Parathyroid adenoma (tissue), 2 donors: ENCODE results near the gene C20orf173.

Source experiments
- H2AFZ ChIP-seq: fragments of 300-600 bp; sonication (generic); one replicate; pipeline ENCODE4 v1.7.0; 2017; ENCODE audit warnings: antibody characterized with exemption, mild to moderate bottlenecking
- H3K27ac ChIP-seq: fragments of 300-600 bp; sonication (generic); one replicate; pipeline ENCODE4 v1.7.0; 2017
- H3K27me3 ChIP-seq: fragments of 300-600 bp; sonication (generic); one replicate; pipeline ENCODE4 v1.7.0; 2017; ENCODE audit warnings: low read length; ENCODE audit not compliant: control insufficient read depth, insufficient read depth
- H3K36me3 ChIP-seq: fragments of 300-600 bp; sonication (generic); one replicate; pipeline ENCODE4 v1.7.0; 2017; ENCODE audit warnings: low read length; ENCODE audit not compliant: control insufficient read depth, insufficient read depth
- H3K4me1 ChIP-seq: fragments of 300-600 bp; sonication (generic); one replicate; pipeline ENCODE4 v1.7.0; 2017; ENCODE audit warnings: control low read depth
- H3K4me2 ChIP-seq: fragments of 300-600 bp; sonication (generic); one replicate; pipeline ENCODE4 v1.7.0; 2017; ENCODE audit warnings: low read length
- H3K4me3 ChIP-seq: fragments of 300-600 bp; sonication (generic); one replicate; pipeline ENCODE4 v1.7.0; 2017; ENCODE audit warnings: low read depth, low read length
- H3K79me2 ChIP-seq: fragments of 300-600 bp; sonication (generic); one replicate; pipeline ENCODE4 v1.7.0; 2017; ENCODE audit warnings: control low read depth
- H3K9ac ChIP-seq: fragments of 300-600 bp; sonication (generic); one replicate; pipeline ENCODE4 v1.7.0; 2017; ENCODE audit warnings: mild to moderate bottlenecking
- H3K9me3 ChIP-seq: fragments of 300-600 bp; sonication (generic); one replicate; pipeline ENCODE4 v1.7.0; 2017; ENCODE audit warnings: low read length; ENCODE audit not compliant: control insufficient read depth
- CTCF ChIP-seq: fragments of 300-600 bp; sonication (generic); IDR thresholded peaks from one replicate; pipeline ENCODE4 v1.7.0; 2017; ENCODE audit warnings: antibody characterized with exemption, mild to moderate bottlenecking
- donor health status: primary hyperparathyroidism.

The C20orf173 gene

DNA sequence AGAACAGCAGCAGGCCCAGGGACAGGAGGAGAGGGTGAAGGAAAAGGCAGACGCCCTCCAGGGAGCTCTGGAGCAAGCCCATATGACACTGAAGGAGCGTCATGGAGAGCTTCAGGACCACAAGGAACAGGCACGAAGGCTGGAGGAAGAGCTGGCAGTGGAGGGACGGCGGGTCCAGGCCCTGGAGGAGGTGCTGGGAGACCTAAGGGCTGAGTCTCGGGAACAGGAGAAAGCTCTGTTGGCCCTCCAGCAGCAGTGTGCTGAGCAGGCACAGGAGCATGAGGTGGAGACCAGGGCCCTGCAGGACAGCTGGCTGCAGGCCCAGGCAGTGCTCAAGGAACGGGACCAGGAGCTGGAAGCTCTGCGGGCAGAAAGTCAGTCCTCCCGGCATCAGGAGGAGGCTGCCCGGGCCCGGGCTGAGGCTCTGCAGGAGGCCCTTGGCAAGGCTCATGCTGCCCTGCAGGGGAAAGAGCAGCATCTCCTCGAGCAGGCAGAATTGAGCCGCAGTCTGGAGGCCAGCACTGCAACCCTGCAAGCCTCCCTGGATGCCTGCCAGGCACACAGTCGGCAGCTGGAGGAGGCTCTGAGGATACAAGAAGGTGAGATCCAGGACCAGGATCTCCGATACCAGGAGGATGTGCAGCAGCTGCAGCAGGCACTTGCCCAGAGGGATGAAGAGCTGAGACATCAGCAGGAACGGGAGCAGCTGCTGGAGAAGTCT, 25.5 kb downstream of the C20orf173 start:
- Histone ChIP-seq H3K4me2 (no peak overlapping the region), H3K9ac (no peak overlapping the region), H3K27me3 (no peaks in the 10 kb centered on the region), H3K36me3 (no peaks in the 10 kb centered on the region), H3K9me3 (no peaks in the 10 kb centered on the region), H3K27ac (no peak overlapping the region), H3K79me2 (no peaks in the 10 kb centered on the region), H2AFZ (no peak overlapping the region), H3K4me1 (no peaks in the 10 kb centered on the region), H3K4me3 (no peak overlapping the region)
- no peak for TF ChIP-seq CTCF

- Histone ChIP-seq H3K9me3 (no peaks in the 10 kb centered on the region), H3K9ac (no peak overlapping the region), H3K4me3 (no peak overlapping the region), H3K4me2 (no peak overlapping the region), H2AFZ (no peak overlapping the region), H3K79me2 (no peaks in the 10 kb centered on the region), H3K27me3 (no peaks in the 10 kb centered on the region), H3K27ac (no peak overlapping the region), H3K36me3 (no peaks in the 10 kb centered on the region), H3K4me1 (no peaks in the 10 kb centered on the region)
- no peak for TF ChIP-seq CTCF
Measured at GRCh38 chr20:35503281-35503680, 26.2 kb downstream of the C20orf173 start.

DNA sequence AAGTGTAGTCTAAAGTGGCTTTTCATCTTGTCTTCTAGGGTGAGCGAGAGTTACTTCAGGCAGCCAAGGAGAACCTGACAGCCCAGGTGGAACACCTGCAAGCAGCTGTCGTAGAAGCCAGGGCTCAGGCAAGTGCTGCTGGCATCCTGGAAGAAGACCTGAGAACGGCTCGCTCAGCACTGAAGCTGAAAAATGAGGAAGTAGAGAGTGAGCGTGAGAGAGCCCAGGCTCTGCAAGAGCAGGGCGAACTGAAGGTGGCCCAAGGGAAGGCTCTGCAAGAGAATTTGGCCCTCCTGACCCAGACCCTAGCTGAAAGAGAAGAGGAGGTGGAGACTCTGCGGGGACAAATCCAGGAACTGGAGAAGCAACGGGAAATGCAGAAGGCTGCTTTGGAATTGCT, 27.1 kb downstream of the C20orf173 start:
- Histone ChIP-seq H3K36me3 (no peaks in the 10 kb centered on the region), H2AFZ (no peak overlapping the region), H3K4me2 (no peak overlapping the region), H3K4me1 (no peaks in the 10 kb centered on the region), H3K27ac (no peak overlapping the region), H3K27me3 (no peaks in the 10 kb centered on the region), H3K9ac (no peak overlapping the region), H3K79me2 (no peaks in the 10 kb centered on the region), H3K4me3 (no peak overlapping the region), H3K9me3 (no peaks in the 10 kb centered on the region)
- TF ChIP-seq CTCF, result no peak

GRCh38 chr20:35499271-35499670, 30.2 kb downstream of the C20orf173 start:
- TF ChIP-seq CTCF, result no peak
- Histone ChIP-seq H3K79me2 (no peaks in the 10 kb centered on the region), H3K27me3 (no peaks in the 10 kb centered on the region), H3K4me1 (no peaks in the 10 kb centered on the region), H3K9ac (no peak overlapping the region), H3K9me3 (no peaks in the 10 kb centered on the region), H2AFZ (no peak overlapping the region), H3K4me2 (no peak overlapping the region), H3K4me3 (no peak overlapping the region), H3K36me3 (no peaks in the 10 kb centered on the region), H3K27ac (no peak overlapping the region)

- Histone ChIP-seq H2AFZ (no peak overlapping the region), H3K36me3 (no peaks in the 10 kb centered on the region), H3K9ac (no peak overlapping the region), H3K27ac (no peak overlapping the region), H3K4me1 (no peaks in the 10 kb centered on the region), H3K4me3 (no peak overlapping the region), H3K27me3 (no peaks in the 10 kb centered on the region), H3K4me2 (no peak overlapping the region), H3K9me3 (no peaks in the 10 kb centered on the region), H3K79me2 (no peaks in the 10 kb centered on the region)
- no peak for TF ChIP-seq CTCF
Measured at GRCh38 chr20:35497780-35498189, 31.7 kb downstream of the C20orf173 start.
